Activated naive CD4-positive, alpha-beta T cell (primary cell): ENCODE results near the gene C19orf25.
A peak's percentile ranks its signal among the peaks of the same experiment; 100 is the strongest.
"Not testable (repeated sequence)": the region's sequence is repeated elsewhere in the genome, so short reads cannot be mapped to it uniquely, and the experiment has no call there.

Source experiments
- DNase-seq, 4 experiments: peaks; one replicate each; lab custom pipeline; 2025; lab: John Stamatoyannopoulos, UW

C19orf25 gene

DNA sequence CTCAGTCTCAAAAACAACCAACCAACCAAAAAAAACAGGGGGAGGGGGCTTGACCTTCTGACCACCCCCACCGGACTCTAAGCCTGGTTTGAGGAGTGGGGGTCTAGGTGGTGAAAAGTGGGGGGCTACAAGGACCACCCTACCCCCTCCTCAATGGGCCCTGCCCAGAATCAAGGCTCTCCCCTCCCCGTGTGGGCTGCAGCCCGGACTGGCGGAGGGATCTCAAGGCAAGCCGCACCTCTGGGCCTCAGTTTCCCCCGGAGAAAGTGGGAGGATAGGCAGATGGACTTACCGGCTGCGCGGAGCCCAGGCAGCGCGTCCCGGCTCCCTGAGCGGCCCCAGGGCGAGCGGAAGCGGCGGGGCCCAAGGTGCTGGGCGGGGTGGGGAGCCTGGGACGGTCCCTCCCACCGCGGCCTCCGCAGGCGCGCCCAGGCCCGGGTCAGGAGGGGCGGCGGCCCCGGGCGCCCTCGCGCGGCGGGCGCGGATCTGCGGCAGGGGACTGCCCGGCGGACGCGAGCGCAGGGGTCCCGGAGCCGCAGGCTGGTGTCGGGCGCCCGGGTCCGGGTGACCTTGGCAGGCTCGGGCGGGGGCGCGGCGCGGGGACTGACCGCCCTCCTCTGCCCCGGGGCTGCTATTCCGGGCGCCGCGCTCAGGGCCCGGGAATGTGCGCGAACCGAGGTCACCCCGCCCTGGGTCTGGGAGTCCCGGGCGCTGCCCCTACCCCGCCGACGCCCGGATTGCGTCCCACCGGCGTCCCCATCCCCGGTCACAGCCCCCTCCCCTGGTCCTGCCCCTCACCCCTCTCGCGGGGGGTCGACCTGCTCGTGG lies 33.9 kb upstream of the C19orf25 start, which contains the start of gene ADAMTSL5:
Gene ADAMTSL5, minus strand, starts transcription at position 349 of the 828 bp plus-strand sequence. CDS start 2,076 bp downstream, outside the sequence.
- DNase-seq, result peak in 3 of 4 experiments; percentile 23 to 56 (median 33)

DNA sequence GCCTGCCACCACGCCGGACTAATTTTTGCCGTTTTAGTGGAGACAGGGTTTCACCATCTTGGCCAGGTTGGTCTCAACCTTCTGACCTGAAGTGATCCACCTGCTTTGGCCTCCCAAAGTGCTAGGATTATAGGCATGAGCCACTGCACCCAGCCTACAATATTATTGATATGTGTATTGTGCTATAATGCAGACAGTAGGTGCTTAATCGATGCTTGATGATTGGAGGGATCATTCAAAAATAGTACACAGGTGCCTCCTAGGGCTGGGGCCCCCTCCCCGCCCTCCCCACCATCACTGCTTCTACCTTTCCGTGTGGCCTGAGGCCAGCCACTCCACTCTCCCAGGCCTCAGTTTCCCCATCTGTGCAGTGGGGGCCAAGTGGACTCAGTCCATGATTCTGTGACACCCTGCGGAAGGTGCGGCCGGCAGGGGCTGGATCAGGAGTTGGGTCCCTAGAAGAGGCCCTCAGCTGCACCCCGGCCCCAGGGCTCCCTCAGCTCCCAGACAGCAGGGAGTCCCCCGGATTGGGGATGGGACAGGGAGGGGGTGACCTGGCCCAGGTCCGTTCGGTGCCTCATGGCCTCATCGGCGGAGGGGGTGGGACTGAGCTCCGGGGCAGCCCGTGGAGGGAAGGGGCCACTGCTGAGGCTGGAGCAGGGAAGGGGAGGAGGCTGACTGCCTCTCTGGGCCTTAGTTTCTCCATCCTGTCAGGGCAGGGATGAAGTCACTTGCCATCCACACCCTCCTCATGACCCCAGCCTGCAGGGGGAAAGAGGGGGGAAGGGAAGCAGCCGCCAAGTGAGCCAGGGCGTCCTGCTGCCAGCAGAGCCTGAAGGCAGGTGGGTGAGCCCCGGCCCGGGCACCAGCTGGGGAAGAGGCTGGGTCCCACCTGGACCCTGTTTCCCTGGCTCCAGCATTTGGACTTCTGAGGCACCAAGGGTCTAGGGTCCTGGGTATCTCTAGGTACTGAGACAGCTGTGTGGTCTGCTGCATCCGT lies 32.6 kb upstream of the C19orf25 start:
- no peak for DNase-seq

GRCh38 chr19:1510807-1511206 lies 31.8 kb upstream of the C19orf25 start:
- DNase-seq, result no peak

GRCh38 chr19:1510442-1510806 lies 31.4 kb upstream of the C19orf25 start:
- no peak for DNase-seq

GRCh38 chr19:1509602-1510441 lies 30.8 kb upstream of the C19orf25 start:
- DNase-seq, result no peak

DNA sequence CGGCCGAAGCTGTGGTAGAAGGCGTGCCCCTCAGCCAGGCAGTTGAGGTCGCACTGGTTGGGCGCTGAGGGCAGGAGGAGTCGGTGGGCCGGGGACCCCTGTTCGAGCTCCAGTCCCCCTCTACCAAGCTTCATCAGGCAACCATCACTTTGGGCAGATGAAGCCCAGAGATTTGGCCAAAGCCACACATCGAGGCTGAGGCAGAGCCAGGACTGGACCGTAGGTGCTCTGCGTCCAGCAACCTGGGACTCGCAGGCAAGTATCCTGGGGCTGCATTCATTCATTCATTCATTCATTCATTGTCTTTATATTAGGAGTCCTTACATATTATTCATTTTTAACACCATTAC lies 29.5 kb upstream of the C19orf25 start:
- DNase-seq, result no peak

DNA sequence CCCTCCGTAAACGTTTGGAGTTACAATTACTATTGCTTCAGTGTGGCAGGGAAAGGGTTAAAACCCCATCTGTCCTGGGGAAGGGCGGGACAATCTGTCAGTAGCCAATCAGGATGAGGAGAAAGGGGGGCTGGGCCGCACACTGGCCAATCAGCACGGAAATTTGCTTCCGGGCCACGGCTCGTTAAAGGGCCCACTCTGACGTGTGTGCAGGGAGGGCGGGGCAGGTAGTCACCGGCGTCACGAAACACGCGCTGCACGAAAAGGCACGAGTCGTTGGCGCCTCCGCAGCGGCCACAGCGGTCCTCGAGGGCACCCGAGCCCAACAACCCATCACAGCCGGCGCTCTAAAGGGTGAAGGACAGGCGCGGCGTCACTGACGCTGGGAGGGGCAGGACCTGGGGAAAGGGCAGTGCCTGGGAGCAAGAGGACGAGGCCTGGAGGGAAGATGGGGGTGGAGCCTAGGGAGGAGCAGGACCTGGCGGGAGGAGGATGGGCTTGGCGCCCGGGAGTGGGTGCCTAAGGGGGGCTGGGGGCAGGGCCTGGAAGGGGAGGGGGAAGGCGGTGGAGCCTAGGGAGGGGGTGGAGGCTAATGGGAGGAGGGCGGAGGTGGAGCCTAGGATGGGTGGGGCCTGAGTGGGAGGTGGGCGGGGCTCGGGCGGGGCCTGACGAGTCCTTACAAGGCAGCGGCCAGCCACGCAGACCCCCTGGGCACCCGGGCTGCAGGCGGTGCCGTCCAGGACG lies 28.9 kb upstream of the C19orf25 start:
- peak; percentile 72 to 88 (median 78) for DNase-seq

- DNase-seq, result no peak
Observed at GRCh38 chr19:1507192-1507660, 28.2 kb upstream of the C19orf25 start.

GRCh38 chr19:1505991-1506881 lies 27.2 kb upstream of the C19orf25 start:
- no peak for DNase-seq

GRCh38 chr19:1505012-1505411 lies 26.0 kb upstream of the C19orf25 start:
- DNase-seq, result no peak

DNA sequence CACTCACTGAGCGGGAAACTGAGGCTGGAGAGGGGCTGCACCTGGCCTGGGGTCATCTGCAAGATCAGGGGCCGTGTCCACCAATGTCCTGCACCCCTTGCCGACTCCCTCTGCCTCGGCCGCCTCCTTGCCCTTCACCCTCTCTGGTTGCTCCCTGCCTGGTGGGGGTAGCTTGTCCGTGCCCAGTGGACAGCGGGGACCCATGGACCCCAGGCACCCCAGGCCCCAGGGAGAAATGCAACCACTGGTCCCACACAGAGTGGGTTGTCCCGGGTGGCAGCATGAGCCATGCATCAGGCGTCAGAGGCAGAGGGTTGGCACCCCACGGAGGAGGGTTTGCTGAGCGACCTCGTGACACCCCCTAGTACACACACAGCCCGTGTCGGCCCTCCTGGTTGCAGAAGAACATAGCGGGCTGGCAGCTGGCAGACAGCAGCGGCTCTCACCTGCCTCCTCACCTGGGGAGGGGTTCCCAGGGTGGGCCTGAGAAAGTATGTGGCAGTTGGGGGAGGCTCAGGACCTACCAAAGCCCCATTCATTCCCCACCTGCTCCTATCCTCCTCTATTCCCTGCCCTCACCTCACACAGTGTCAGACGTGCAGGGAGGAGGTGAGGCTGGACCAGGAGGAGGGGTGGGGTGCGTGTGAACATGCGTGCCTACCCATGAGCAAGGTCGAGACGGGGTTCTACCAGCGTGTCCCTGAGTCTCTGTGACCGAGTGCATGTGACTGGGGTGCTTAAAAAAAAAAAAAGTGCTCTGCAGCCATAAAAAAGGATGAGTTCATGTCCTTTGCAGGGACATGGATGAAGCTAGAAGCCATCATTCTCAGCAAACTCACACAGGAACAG lies 25.1 kb upstream of the C19orf25 start:
- DNase-seq, result no peak

DNA sequence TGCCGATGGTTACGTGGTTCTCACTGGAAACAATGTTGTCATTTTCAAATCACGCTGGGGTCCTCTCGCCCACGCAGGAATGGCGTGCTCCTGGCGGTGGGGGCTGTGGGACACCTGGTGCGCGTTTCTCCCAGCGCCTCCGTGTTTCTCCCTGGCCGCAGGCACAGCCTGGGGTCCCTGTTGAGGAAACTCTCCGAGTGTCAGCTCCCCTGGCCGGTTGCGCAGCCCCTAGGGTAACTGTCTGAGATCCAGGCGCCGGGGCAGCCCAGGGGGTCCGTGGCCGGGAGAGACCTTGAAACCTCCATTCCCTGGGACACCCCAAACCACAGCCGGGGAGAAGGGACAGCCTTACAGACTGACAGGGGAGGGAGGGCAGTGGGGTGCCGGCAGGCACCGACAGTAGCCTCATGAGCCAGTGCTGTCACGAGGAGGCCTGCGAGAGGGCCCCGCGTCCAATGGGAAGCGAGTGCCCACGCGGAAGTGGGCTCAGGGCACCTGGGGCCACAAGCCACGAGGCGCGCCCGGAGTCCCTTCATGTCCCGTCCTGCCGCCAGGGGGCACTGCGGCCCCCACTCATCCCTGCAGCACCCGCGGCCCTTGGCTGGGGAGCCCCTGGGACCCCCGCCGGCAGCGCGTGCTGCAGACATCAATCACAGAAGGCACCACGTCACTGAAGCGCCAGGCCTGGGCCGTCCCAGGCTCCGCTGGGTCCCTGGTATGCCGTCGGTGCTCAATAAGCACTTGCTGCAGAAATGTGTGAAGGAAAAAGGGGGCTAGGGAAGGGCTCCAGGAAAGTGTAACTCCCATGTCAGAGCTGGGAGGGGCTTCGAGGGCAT lies 24.3 kb upstream of the C19orf25 start:
- peak; percentile 28 to 56 (median 38) for DNase-seq

- no peak for DNase-seq
Observed at GRCh38 chr19:1502433-1503088, 23.5 kb upstream of the C19orf25 start.

GRCh38 chr19:1501200-1501595 lies 22.2 kb upstream of the C19orf25 start:
- DNase-seq, result no peak

GRCh38 chr19:1499231-1499630 lies 20.2 kb upstream of the C19orf25 start:
- not testable (repeated sequence) for DNase-seq

DNA sequence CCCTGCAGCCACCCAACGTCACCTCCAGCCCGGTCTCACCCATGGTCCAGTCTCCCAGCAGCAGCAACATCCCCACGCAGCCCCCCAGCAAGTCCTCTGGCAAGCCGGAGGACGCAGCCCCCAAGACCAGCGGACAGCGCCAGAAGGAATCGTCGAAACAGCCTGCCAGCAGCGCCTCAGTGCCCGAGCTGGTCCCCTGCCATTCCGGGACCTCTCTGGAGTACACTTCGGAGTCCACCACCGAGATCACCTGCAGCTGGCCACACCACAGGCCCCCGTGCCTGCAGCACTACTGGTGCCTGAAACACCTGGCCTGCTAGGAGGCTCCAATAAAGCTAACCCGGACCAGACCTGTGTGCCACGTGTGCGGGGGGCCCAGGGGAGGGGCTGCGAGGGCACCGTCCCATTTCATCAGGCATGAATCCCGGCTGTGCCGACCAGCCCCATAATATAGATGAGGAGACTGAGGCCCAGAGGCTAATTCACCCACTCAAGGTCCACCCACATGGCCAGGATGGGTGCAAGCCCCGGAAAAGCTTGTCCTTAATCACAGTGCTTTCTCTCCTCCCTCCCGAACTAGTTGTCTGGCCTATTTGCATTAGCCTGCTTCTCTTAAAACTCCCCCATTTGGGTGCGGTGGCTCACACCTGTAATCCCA lies 18.7 kb upstream of the C19orf25 start:
- DNase-seq, result no peak
